Large intestine (tissue), 3 donors: ENCODE measurements around the gene UACA. TPM values are rescaled to one million over a fixed set of nuclear protein-coding genes. Genes with fewer than 3 reads are reported as not detected.

ENCODE experiments used
- DNase-seq, 2 donors: peaks; one replicate each; pipeline versions ENCODE4 v3.0.0 to v3.0.0-alpha.2; 2013
- H3K27ac ChIP-seq: one replicate; pipeline ENCODE4 v1.5.1; 2013; ENCODE audit warnings: low read length
- H3K27me3 ChIP-seq: 2 replicates; pipeline ENCODE4 v1.6.1; 2013; ENCODE audit warnings: low read length; ENCODE audit not compliant: control insufficient read depth, insufficient read depth
- H3K36me3 ChIP-seq: 2 replicates; pipeline ENCODE4 v1.6.1; 2013; ENCODE audit warnings: low read length; ENCODE audit not compliant: control insufficient read depth, insufficient read depth
- H3K4me1 ChIP-seq: one replicate; pipeline ENCODE4 v1.6.1; 2013; ENCODE audit warnings: low read length; ENCODE audit not compliant: control insufficient read depth, insufficient read depth
- H3K4me3 ChIP-seq: one replicate; pipeline ENCODE4 v1.5.1; 2013; ENCODE audit warnings: low read length
- H3K9me3 ChIP-seq: one replicate; pipeline ENCODE4 v1.6.1; 2013; ENCODE audit warnings: mild to moderate bottlenecking, low read depth, low read length, moderate library complexity; ENCODE audit not compliant: control insufficient read depth
- WGBS: methylation state at CpG from one replicate; pipeline ENCODE4 v1.1.5; 2013; ENCODE audit warnings: low lambda C conversion rate; ENCODE audit not compliant: insufficient coverage; 5-methylcytosine and 5-hydroxymethylcytosine counted together
- polyA plus RNA-seq: library from polyadenylated mRNA; unstranded; fragments of 120-200 nt; gene quantifications from one replicate; pipeline ENCODE4 v1.2.1, GENCODE V29; 2013

UACA gene
- polyA plus RNA-seq, 1 donor, result 65.2 TPM

GRCh38 chr15:70646169-70646568 is 117.2 kb downstream of the UACA start:
- no CpG with 5 or more reads among the region's 1 CpG for WGBS
- no peak for DNase-seq

DNA sequence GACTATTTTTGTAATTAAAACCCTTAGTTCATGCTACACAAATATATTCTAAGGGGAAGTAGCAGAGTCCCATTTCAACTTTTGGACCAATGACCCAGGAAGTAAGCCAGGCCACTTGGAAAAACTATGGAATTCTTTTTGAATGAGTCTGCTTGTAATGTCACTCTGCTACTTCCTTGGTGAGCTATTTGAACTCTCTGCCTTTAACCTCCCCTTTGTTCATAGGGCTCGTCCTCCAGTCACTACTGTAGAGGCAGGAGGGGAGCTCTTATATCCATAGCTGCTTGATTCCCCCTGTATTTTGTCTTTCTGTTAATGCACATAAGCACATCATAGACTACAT is 119.6 kb downstream of the UACA start:
- Histone ChIP-seq H3K27me3 (no peaks in the 10 kb centered on the region), H3K4me3 (no peak overlapping the region), H3K27ac (no peak overlapping the region), H3K36me3 (no peaks in the 10 kb centered on the region), H3K4me1 (peaks cover 12% of the 10 kb centered on the region), H3K9me3 (no peaks in the 10 kb centered on the region)
- WGBS, result no CpG with 5 or more reads among the region's 1 CpG
- peak; percentile 37 to 65 for DNase-seq

More at GRCh38 chr15:70646169-70646568, 117.2 kb downstream of the UACA start:
- H3K4me1 ChIP-seq, result peaks cover 12% of the 10 kb centered on the region
- H3K4me3 ChIP-seq, result no peak overlapping the region
- H3K36me3 ChIP-seq, result no peaks in the 10 kb centered on the region
- H3K27me3 ChIP-seq, result no peaks in the 10 kb centered on the region
- no peaks in the 10 kb centered on the region for H3K9me3 ChIP-seq
- H3K27ac ChIP-seq, result no peak overlapping the region

DNA sequence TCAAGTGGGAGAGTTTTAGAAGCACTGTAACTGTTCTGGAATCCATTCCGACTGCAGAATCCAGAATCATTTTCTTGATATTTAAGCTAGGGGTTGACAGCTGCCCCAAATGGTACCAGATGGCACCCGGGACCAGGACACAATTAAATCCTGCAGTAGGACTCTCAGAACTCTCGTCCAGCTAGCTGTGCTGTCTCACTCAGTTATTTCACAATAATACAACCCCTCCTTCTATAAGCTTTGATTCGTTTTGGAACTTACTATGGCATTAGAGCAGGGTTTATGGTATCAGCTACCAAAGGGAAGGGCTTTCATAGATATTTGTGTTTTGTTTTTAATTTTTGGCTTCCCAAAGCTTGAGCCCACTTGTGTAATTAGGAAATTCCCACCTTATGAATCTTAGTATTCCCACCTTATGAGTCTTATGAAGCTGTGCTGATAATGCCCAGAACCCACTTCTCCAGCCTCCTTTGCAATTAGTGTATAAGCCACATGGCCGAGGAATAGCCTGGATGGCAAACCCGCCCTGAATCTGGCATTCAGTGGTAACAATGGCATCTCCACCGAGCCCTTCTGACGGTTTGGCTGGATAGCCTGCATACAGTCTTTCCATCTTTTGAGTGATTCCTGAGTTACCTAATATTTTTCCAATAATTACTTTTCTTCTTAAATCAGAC is 120.1 kb downstream of the UACA start:
- Histone ChIP-seq H3K27me3 (no peaks in the 10 kb centered on the region), H3K36me3 (no peaks in the 10 kb centered on the region), H3K4me3 (no peak overlapping the region), H3K9me3 (no peaks in the 10 kb centered on the region), H3K27ac (no peak overlapping the region), H3K4me1 (peaks cover 12% of the 10 kb centered on the region)
- WGBS, result no CpG with 5 or more reads among the region's 8 CpGs
- no peak for DNase-seq

GRCh38 chr15:70636540-70637165 is 126.7 kb downstream of the UACA start:
- H3K9me3 ChIP-seq, result no peaks in the 10 kb centered on the region
- H3K27ac ChIP-seq, result no peak overlapping the region
- peaks cover 25% of the 10 kb centered on the region for H3K4me1 ChIP-seq
- no peaks in the 10 kb centered on the region for H3K36me3 ChIP-seq
- H3K27me3 ChIP-seq, result no peaks in the 10 kb centered on the region
- DNase-seq, result no peak
- 40% methylated on average over 1 of the region's 5 CpGs for WGBS
- no peak overlapping the region for H3K4me3 ChIP-seq

- no peaks in the 10 kb centered on the region for H3K27me3 ChIP-seq
- no CpG with 5 or more reads among the region's 2 CpGs for WGBS
Observed at GRCh38 chr15:70635895-70636294, 127.5 kb downstream of the UACA start.

GRCh38 chr15:70633991-70634390 is 129.4 kb downstream of the UACA start:
- Histone ChIP-seq H3K27me3 (no peaks in the 10 kb centered on the region), H3K9me3 (no peaks in the 10 kb centered on the region), H3K27ac (peak overlapping the region; percentile 25), H3K4me3 (no peak overlapping the region), H3K4me1 (peaks cover 27% of the 10 kb centered on the region), H3K36me3 (no peaks in the 10 kb centered on the region)
- no peak for DNase-seq
- WGBS, result 100% methylated on average over 1 of the region's 7 CpGs

More at GRCh38 chr15:70635895-70636294, 127.5 kb downstream of the UACA start:
- no peak overlapping the region for H3K27ac ChIP-seq
- H3K4me3 ChIP-seq, result no peak overlapping the region
- H3K4me1 ChIP-seq, result peaks cover 27% of the 10 kb centered on the region
- no peak for DNase-seq
- no peaks in the 10 kb centered on the region for H3K9me3 ChIP-seq
- no peaks in the 10 kb centered on the region for H3K36me3 ChIP-seq

- DNase-seq, result peak; percentile 57 to 85
- Histone ChIP-seq H3K27me3 (no peaks in the 10 kb centered on the region), H3K9me3 (no peaks in the 10 kb centered on the region), H3K36me3 (no peaks in the 10 kb centered on the region), H3K27ac (peak overlapping the region; percentile 25), H3K4me1 (peaks cover 27% of the 10 kb centered on the region), H3K4me3 (no peak overlapping the region)
- 10% methylated on average over 2 of the region's 12 CpGs for WGBS
Observed at GRCh38 chr15:70633103-70633831, 130.1 kb downstream of the UACA start.

GRCh38 chr15:70632491-70633102 is 130.8 kb downstream of the UACA start:
- no peaks in the 10 kb centered on the region for H3K9me3 ChIP-seq
- H3K27ac ChIP-seq, result peak overlapping the region; percentile 25
- WGBS, result 67% methylated on average over 1 of the region's 5 CpGs
- H3K27me3 ChIP-seq, result no peaks in the 10 kb centered on the region
- H3K36me3 ChIP-seq, result no peaks in the 10 kb centered on the region
- H3K4me3 ChIP-seq, result no peak overlapping the region
- peak; percentile 48 to 75 for DNase-seq
- peaks cover 27% of the 10 kb centered on the region for H3K4me1 ChIP-seq

DNA sequence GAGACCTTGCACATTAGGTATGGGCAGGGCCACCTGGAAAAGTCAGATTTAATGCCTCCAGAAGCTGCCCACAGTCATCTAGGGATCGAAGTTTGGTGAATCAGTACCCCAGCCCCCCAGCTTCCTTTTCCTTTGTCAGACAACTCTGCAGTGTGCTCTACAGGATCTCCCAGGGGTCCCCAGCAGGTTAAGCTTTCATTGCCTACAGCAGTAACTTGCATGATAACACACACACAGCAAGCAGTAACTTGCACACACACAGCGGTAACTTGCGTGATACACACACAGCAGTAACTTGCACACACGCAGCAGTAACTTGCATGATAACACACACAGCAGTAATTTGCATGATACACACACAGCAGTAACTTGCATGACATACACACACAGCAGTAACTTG is 131.3 kb downstream of the UACA start:
- no CpG with 5 or more reads among the region's 4 CpGs for WGBS
- Histone ChIP-seq H3K36me3 (no peaks in the 10 kb centered on the region), H3K4me1 (peaks cover 27% of the 10 kb centered on the region), H3K27me3 (no peaks in the 10 kb centered on the region), H3K9me3 (no peaks in the 10 kb centered on the region), H3K27ac (peak overlapping the region; percentile 25), H3K4me3 (no peak overlapping the region)
- no peak for DNase-seq

DNA sequence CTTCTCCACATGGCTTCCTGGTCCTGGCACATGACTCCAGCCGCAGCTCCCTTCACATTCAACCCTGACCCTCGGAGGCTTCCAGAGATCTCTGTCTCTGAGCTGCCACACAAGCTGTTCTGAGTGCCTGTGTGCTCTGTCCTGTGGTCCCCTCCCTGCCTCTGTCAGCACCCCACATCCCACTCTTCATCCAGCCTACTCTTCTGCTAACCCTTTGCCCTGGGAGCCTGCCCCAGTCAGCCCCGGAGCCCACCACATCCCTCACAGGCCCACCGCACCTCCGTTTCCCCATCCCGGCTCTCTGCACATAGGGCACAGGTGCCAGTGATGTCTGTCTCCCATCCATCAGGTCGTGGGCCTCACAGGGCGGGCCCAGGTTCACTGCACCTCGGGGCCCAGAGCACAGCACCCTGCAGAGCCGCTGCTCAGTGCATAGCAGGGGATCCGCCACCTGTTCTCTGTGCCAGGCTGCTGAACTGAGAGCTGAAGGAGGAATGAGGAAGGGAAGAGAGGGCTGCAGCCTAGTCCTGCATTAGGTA is 133.6 kb downstream of the UACA start:
- Histone ChIP-seq H3K4me1 (peaks cover 27% of the 10 kb centered on the region), H3K27ac (no peak overlapping the region), H3K27me3 (no peaks in the 10 kb centered on the region), H3K36me3 (no peaks in the 10 kb centered on the region), H3K4me3 (no peak overlapping the region), H3K9me3 (no peaks in the 10 kb centered on the region)
- DNase-seq, result no peak
- no CpG with 5 or more reads among the region's 11 CpGs for WGBS
